Tibial nerve (tissue), 4 donors: ENCODE data around the gene RHBDD1. TPM values are rescaled to one million over a fixed set of nuclear protein-coding genes. Genes with fewer than 3 reads are reported as not detected.

ENCODE experiments used
- DNase-seq, 2 donors: peaks; one replicate each; pipeline ENCODE4 v3.0.0-alpha.2; 2019; ENCODE audit warnings: low spot score in 2 of 2
- H3K27ac ChIP-seq, 4 donors: fragments of 200-600 bp; sonication (generic) in 3 of 4; one replicate each; pipeline ENCODE4 v1.5.1; 2017 to 2019; ENCODE audit warnings: mild to moderate bottlenecking in 1 of 4
- H3K27me3 ChIP-seq, 2 donors: fragments of 200-600 bp; sonication (generic) in 1 of 2; one replicate each; pipeline versions ENCODE4 v1.5.1 to v1.6.0; 2017 to 2019
- H3K36me3 ChIP-seq, 3 donors: fragments of 200-600 bp; sonication (generic); one replicate each; pipeline ENCODE4 v1.5.1; 2018 to 2019
- H3K4me1 ChIP-seq, 4 donors: fragments of 200-600 bp; sonication (generic) in 3 of 4; one replicate each; pipeline ENCODE4 v1.5.1; 2017 to 2019
- H3K4me3 ChIP-seq, 4 donors: fragments of 200-600 bp; sonication (generic) in 3 of 4; one replicate each; pipeline ENCODE4 v1.5.1; 2017 to 2019; ENCODE audit warnings: mild to moderate bottlenecking in 1 of 4, moderate library complexity in 1 of 4
- H3K9me3 ChIP-seq, 4 donors: fragments of 200-600 bp; sonication (generic) in 3 of 4; one replicate each; pipeline ENCODE4 v1.5.1; 2017 to 2019
- EP300 ChIP-seq, 2 donors: sonication (generic); formaldehyde crosslinking; IDR thresholded peaks; one replicate each; pipeline ENCODE4 v1.6.1; 2017; ENCODE audit warnings: antibody characterized with exemption in 2 of 2, mild to moderate bottlenecking in 1 of 2
- POLR2A ChIP-seq, 2 donors: fragments of 450-650 bp; IDR thresholded peaks; one replicate each; pipeline ENCODE4 v1.6.1; 2017; ENCODE audit warnings: antibody characterized with exemption in 2 of 2, mild to moderate bottlenecking in 2 of 2, moderate library complexity in 2 of 2
- WGBS, 2 donors: methylation state at CpG; one replicate each; pipeline ENCODE4 v1.1.5; 2018; 5-methylcytosine and 5-hydroxymethylcytosine counted together
- small RNA-seq: library from RNA; depleted of rRNA; stranded (forward); fragments of <200 nt; gene quantifications from one replicate; pipeline ENCODE3, GENCODE V24; 2016
- total RNA-seq, 4 donors: library from RNA; depleted of rRNA; stranded (reverse); fragments of >200 nt; gene quantifications; one replicate each; pipeline ENCODE4 v1.1.0, GENCODE V29; 2016
- TF ChIP-seq, protein P1 (sequence below), 5 experiments: fragments of 200-600 bp in 3 of 5; fragments of 450-650 bp in 2 of 5; sonication (generic) in 3 of 5; IDR thresholded peaks; one replicate each; pipeline ENCODE4 v1.5.1; 2016 to 2019; ENCODE audit warnings: antibody characterized with exemption in 5 of 5, mild to moderate bottlenecking in 3 of 5, moderate library complexity in 2 of 5

RHBDD1 gene
- total RNA-seq, 4 donors from 2014 or later, result 14.9 to 29.4 (median 25.0) TPM

DNA sequence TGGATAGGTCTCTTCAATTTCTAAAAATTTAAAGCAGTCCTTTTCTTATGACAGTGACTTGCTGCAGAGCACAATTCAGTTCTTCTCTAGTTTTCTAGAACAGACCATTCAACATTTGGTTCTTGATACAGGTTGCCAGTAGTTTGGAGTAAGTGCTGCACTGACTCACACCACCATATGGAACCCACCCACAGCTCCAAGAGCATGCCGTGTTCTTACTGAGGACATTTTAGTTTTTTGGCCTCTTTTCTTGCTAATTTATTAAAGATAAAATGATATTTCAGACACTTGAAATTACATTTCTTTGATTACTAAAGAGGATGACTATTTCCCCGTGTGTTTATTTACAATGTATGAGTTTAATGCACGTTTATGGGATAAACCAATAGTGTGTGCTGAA, 208.1 kb downstream of the RHBDD1 start:
- Histone ChIP-seq H3K4me1 (no peaks in the 10 kb centered on the region), H3K27me3 (no peaks in the 10 kb centered on the region), H3K27ac (no peak overlapping the region), H3K4me3 (no peak overlapping the region), H3K9me3 (no peaks in the 10 kb centered on the region), H3K36me3 (no peaks in the 10 kb centered on the region)
- TF ChIP-seq POLR2A (IDR thresholded peaks at IDR 0.05), result no peak
- TF ChIP-seq, protein P1, sequence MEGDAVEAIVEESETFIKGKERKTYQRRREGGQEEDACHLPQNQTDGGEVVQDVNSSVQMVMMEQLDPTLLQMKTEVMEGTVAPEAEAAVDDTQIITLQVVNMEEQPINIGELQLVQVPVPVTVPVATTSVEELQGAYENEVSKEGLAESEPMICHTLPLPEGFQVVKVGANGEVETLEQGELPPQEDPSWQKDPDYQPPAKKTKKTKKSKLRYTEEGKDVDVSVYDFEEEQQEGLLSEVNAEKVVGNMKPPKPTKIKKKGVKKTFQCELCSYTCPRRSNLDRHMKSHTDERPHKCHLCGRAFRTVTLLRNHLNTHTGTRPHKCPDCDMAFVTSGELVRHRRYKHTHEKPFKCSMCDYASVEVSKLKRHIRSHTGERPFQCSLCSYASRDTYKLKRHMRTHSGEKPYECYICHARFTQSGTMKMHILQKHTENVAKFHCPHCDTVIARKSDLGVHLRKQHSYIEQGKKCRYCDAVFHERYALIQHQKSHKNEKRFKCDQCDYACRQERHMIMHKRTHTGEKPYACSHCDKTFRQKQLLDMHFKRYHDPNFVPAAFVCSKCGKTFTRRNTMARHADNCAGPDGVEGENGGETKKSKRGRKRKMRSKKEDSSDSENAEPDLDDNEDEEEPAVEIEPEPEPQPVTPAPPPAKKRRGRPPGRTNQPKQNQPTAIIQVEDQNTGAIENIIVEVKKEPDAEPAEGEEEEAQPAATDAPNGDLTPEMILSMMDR (IDR thresholded peaks at IDR 0.05), result no peak
- TF ChIP-seq EP300 (IDR thresholded peaks at IDR 0.05), result no peak
- 79 to 85% methylated on average over 3 of the region's 3 CpGs for WGBS, 2 donors
- DNase-seq, result no peak

Small RNAs within 50 kb of the gene (small RNA-seq; reads per million reads assigned to genes)
- gene RF00554, result not detected

Other genes starting within 250 kb of the RHBDD1 start
- gene IRS1, start 36.2 kb upstream of the RHBDD1 start, total RNA-seq, result 10 to 100 TPM in 3 of 4 donors, 1 to 10 TPM in 1; 9.4 to 11.7 (median 11.2) TPM